HG02970 (cell line): ENCODE measurements around the gene RAPGEF1.
"Not testable (repeated sequence)": the region's sequence is repeated elsewhere in the genome, so short reads cannot be mapped to it uniquely, and the experiment has no call there.

Source experiments
- ATAC-seq: cut with Tn5 transposase; IDR thresholded peaks from one replicate; pipeline ENCODE4 v1.9.1; 2021; ENCODE audit warnings: mild to moderate bottlenecking, moderate library complexity, moderate number of reproducible peaks; ENCODE audit not compliant: unreplicated experiment, low FRiP score

The RAPGEF1 gene

DNA sequence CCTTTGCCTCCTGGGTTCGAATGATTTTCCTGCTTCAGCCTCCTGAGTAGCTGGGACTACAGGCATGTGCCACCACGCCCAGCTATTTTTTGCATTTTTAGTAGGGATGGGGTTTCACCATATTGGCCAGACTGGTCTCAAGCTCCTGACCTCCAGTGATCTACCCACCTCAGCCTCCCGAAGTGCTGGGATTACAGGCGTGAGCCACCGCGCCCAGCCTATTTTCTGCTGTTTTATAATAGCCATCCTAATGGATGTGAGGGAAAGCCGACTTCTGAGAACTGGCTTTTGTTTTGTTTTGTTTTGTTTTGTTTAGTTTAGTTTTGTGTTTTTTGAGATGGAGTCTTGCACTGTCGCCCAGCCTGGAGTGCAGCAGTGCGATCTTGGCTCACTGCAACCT lies 13.9 kb upstream of the RAPGEF1 start:
- ATAC-seq: not testable (repeated sequence)

DNA sequence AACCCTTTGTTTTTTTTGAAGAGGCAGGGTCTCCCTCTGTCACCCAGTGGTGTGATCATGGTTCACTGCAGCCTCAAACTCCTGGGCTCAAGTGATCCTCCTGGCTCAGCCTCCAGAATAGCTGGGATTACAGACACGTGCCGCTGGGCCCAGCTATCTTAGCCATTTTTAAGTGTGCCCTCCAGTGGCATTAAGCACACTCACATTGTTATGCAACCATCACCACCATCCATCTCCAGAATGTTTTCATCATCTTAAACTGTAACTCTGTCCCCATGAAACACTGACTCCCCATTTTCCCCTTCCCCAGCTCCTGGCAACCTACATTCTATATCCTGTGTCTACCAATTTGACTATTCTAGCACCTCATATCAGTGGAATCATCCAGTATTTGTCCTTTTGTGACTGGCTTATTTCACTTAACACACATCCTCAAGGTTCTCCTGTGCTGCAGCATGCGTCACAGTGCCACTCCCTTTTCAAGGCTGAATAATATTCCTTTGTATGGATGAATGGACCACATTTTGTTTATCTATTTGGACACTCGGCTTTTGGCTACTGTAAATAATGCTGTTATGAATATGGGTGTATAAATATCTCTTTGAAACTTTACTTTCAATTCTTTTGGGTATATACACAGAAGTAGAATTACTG lies 12.5 kb upstream of the RAPGEF1 start:
- ATAC-seq: no peak

DNA sequence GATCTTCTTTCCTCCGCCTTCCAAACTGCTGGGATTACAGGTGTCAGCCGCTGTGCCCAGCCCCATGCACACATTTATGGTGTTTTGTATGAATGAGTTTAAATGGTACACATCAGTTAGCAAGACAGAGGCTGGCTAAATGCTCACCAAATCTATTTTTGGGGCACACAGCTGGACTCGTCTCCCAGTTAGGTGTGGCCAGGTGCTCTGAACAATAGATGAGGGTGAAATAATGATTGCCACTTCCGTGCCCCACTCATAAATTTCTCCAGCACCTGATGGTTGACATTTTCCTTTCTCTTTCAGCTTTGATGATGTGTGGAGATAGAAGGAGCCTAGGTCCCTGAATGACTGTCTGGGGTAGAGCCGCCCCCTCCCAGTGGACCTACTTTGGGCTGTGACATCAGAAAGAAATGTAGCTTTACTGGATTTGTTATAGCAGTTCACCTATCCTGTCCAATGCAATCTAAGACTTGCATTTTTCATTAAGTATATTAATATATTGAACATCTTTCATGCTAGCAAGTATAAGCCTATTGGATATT lies 8.6 kb upstream of the RAPGEF1 start:
- no peak for ATAC-seq

DNA sequence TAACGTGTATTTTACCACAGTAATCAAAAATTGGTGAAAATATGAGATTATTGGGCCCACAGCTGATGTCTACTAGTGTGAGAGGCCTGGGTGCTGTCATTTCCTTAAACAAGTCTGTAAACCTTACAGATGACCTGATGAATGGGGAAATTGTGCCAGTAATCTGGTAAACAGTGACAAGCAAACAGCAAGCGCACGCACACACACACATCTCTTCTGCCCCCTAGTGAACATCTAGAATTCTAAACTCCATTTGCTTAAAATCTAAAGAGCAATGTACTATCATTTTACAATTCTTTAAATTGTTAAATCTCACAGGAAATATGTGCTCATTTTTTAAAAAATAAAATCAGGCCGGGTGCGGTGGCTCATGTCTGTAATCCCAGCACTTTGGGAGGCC lies 7.5 kb upstream of the RAPGEF1 start:
- ATAC-seq: no peak

DNA sequence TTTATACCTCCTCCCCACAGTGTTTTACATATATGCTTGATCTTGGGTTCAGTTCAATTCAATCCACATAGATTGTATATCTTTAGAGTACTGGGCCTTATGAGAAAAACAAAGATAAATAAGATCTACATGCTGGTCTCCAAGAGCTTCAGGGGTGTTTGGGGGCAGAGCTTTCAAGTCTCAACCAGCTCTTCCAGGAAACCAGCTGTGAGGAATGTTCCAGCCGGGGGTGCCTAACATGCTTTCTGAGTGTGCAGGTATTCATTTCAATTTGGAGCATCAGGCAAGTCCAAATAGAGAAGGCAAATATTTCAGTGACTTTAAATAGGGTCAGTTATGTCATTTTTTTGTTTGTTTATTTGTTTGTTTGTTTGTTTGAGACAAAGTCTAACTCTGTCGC lies 5.7 kb upstream of the RAPGEF1 start:
- ATAC-seq: no peak

DNA sequence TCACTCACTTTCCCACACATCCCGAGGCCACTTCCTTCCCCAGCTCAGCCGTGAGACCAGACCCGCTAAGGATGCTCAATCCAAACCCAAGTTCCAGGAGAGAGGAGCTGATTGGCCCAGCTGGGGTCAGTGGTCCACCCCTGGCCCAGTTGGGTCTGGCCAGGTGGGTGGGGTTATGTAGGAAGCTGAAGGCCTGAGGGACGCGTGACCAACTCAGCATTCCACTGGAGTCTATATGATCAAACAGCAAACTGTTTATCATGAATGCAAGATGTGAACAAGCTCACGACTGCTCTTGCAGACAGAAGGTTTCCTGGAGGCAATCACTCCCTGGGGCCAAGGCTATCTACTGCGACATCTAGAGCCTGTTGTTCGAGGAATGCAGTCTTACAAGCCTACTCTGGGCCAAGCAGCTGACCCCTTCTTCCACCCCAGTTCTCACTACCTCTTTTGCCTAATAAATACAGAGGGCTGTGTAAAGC lies 4.9 kb upstream of the RAPGEF1 start:
- no peak for ATAC-seq

DNA sequence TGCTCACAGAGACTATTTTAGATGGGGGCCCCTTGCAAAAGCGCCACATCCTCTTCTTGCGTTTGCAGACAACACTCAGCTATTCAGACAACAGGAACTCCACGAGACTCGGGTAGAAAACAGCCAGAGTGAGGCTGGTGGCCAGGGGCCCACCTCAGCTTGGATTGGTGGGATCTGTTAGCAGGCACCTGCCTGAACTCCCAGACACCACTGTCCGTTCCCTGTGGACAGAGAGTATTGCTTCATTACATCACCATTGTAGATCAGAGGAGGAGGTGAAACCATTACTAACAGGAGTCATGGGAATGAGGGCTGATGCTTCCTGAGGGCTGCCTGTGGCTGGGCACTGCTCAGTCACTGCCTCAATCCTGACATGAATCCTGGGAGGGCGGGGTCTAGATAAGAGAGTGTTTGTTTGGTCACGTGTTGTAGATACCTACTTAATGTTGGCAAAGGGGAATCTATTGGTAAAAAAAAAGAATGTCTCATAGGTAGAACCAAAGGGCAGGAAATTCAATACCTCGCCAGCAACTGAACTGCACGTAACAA lies 4.4 kb upstream of the RAPGEF1 start:
- no peak for ATAC-seq

DNA sequence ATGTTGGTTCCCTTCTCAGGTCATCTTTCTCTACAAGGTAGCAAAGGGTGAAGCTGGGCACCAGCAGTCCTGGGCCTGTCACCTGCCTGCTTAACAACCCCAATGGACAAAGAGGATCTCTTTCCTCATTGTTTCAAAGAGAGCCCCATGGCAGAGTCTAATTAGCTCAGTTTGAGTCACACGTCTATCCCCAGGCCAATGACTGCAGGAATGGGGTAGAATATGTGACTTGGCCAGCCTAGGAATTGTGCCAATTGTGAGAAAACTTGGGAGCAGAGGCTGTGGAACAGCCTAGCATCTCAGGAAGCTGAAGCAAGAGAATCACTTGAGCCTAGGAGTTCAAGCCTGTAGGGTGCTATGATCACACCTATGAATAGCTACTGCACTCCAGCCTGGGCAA lies 3.6 kb upstream of the RAPGEF1 start:
- no peak for ATAC-seq

DNA sequence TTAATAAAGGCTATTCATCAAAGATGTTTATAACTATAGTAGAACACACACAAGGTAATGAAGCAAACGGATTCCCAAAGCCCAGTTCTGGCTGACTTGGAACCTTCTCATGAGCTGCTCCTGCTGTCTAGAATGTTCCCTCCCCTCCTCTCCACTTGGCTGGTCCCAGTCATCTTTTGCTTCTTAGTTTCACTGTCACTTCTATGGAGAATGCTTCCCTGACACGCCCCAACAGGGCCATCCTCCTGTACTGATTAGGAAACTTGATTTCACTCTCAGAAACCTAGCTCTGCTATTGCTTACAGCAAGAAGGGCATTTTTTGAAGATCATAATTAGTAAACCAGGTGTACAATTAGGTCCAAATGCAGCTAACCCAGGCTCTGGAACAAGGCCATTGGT lies 3.2 kb upstream of the RAPGEF1 start:
- ATAC-seq: no peak

DNA sequence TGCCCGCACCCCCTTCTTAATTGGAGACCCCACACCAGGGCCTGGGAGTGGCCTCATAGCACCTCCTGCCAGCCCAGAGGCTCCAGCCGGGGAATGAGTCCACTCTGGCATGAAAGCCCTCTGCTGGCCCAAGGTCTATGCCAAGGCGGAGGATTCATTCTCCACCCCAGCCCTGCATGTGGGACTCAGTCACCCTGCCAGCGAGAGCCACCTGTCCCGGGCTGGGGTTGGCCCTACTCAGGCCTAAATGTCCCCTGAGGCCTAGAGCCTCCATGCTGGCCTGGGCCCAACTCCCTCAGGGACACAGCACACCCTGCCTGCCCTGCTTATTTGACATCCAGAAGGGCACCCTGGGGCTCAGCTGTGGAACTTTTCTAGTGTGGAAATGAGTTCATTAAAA lies 1.0 kb upstream of the RAPGEF1 start:
- no peak for ATAC-seq

DNA sequence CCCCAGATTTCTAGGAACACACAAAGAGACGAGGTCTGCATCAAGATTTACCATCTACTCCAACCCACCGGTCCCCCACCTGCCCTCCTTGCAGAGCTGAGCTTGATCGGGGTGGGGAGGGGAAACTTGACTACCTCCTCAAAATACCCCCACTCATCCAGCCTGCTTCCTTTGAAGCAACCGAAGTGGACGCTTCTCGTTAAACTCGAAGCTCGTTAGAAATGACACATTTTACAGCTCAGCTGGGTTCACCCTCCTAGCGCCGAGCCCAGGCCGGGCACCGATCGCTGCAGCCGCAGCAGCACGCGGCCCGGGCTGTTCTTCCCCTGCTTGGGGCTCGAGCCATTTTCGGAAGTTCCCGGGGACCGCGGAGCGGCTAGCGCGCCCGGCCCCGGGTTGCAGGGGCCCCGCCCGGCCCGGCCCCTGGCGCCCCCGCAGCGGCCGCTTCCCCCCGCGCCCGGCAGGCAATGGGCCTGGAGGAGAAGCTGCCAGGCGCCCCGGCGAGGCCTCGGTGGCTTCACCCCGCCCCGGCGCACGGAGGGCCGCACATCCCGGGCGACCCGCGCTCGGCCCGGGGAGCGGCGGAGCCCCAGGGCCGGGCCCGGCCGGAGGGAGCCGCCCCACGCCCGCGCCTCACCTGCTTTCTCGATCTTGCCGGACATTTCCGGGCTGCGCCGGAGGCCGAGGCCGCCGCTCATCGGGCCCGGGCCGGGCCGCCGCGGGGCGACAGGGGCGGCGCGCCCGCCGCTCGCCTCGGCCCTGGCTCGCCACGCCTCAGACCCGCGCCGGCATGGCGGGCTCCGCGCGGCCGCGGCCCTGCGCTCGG lies 530 bp downstream of the RAPGEF1 start:
- peak; percentile 49 for ATAC-seq

DNA sequence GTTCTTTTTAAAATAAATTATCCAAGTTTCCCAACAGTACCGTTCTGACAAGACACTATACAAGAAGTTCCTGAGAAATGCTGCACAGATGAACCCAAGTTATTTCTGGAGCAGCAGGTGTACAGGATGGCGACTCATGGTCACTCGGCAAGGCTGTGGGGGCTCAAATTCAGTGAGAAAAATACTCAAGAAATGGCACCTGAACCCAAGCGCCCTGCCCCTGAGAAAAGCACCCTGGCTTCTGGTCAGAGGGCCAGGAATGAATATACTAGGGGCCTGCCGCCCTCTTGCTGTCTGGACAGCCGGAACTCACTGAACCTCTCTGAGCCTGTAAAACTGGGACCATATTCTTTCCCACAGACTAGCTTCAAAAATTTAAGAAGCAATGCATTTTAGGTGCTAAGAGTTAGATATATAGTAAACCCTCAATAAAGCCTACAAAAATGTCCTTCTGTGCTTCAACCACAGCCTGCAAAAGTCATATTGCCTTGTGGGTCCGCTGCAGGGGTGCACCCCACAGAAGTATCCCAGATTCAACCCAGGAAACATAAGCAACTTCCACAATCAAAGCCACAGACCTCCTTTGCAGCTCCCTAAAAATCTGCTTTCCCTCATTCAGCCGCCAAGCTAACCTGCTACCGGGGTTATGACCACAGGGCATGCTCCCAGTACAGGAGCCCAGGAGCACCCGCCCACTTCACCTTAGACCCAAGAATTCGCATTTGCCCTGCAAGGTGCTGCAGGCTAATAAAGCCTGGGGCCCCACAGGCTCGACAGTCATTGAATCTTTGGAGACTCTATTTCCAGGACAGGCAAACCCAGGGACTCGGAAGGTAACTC lies 1.4 kb downstream of the RAPGEF1 start:
- no peak for ATAC-seq

DNA sequence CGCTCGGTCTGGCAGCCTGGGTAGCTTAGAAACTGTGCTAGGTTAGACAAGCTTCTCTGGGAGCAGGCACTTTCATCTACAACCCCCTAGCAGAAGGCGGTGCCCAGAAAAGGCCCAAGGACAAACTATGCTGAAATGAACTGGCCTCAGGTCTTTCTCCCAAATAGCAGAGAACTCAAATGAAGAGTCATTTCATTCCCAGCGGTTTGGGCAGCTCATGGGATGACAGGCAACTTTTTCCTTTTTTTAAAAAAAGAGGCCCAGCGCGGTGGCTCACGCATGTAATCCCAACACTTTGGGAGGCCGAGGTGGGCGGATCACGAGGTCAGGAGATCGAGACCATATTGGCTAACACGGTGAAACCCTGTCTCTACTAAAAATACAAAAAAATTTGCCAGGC lies 2.5 kb downstream of the RAPGEF1 start:
- no peak for ATAC-seq

DNA sequence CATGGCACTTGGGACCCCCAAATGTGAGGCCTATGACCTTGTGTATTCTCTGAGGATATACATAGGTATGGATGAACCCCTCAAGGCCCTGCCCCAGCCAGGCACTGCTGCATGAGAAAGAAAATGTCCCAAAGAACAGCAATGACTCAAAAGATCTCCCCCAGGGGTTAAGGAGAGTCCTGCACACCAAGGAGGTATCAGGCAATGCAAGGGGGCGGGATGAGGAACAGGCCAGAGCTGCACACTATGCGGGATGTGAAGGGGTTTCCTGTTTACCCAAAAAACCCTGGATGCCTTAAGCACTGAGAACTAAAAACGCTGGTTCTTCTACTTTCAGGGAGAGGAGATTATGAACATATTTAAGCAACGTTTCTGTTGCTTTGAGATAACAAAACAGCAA lies 3.4 kb downstream of the RAPGEF1 start:
- ATAC-seq: no peak

DNA sequence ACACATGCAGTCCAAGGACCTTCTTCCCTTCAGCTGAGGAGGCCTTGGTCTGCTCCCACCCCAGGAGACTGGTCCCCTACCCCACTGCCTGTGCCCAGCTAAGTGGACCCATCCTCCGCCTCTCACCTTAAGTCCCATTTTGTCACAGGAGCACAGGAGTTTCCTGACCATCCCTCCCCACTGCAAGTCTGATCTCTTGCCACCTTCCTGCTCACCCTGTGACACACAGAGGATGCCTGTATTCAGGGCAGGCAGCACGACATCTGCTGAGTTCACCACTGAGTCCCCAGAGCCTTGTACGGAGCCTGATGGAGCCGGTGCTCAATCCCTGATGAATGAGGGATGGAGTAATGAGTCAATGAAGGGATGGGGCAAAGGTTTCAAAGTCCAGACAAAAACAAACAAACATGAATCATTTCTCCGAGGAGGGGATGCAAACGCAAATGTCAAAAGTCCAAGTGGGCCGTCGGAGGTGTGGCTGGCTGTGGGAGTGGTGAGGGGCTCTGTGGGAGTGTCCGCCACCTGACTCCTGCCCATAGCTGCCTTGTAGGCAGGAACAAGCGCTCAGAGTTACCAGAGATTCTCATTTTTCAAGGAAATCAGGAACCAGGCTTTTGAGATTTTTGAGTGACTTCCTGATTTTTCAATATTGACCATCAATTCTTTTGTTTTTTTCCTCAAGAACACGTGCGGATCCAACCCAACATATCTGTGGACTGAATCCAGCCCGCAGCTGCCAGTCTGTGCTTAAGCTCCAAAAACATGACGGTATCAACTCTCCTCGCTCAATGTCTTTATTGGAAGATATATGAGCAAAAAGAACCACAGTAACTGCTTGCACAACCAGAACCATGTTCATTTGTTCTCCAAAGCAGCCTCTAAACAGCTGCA lies 4.4 kb downstream of the RAPGEF1 start:
- ATAC-seq: no peak

DNA sequence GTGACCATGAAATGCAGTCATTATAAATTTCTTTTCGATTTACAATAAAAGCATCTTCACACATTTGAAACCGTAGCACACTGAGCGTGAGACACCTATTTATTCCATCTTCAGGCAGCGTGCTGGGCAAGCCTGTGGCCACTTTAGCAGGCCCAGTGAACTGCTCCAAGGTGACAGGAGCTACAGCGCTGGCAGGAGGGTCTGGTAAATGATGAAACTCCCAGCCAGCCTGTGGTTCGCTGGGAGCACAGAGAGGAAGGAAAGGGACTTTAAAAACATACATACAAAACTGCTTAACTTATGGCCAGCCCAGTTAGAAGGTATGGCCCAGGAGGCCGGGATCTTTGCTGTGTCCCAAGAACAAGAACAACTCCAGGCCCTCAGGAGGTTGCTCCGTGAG lies 5.1 kb downstream of the RAPGEF1 start:
- ATAC-seq: no peak

DNA sequence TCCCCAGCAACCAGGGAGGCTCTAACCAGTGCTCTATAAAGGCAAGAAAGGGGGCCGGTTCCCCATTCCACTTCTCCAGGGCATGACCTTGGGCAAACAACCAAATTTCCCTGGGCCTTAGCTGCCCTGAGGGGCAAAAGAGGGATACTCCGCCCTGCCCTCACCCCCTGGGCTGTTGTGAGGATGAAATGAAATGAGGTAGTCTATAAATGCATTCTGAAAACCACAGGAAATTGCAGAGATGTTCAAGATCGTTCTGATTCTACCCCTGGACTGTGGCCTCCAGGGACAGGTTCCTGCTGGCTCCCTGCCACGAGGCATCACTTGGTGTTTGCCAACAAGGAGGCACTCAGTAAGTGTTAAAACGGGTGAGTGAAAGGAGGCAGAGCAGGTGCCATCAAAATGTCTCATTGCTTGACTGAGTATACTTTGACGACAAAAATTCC lies 5.7 kb downstream of the RAPGEF1 start:
- ATAC-seq: no peak

DNA sequence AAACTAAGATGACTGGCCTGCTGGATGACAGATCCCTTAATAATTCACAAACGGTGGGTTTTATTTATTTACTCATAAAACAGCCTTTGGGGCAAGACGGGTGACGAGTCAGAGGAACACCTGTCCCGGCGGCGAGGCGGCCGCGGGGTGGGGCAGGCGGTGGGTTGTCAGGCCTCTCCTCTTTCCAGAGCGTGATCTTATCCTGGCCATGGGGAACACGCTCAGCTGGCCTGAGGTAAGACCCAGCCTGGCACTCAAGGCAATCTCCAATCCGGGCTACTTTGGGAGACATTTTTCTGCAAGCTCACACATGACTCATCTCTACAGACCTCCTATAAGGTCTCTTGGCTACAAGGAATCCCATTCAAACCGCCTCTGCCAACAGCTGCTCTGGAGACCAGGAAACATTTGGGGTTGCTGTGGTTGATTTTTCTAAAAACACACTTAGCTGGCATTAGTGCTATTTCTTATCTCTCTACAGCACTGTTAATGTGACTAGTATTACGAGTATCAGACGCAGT lies 6.3 kb downstream of the RAPGEF1 start:
- ATAC-seq: no peak

DNA sequence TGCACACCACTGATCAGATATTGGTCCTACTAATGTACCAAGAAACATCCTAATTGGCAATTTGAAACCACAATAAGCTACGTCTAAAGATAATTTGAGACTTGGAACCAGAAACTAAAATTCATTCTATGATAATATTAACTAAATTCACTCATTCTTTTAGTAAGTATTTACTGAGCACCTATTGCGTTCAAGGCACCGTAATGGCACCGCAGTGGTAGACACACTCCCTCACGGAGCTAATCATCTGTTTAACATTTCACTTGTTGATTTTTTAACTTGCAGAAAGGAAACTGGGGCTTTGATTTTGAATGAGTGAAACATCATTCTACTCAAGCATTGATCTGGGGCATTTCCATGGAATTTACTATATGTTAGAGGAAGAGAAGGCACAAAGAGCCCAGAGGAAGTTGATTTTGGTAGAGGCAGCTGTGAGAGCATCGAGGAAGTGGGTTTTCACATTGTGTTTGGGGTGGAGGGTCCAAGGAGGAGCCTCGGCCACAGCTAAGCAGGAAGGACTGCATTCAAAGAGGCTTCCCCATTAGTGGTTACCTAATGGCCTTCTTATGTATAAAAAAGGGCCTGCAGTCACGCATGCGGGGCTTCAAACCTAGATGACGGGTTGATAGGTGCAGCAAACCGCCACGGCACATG lies 7.1 kb downstream of the RAPGEF1 start:
- ATAC-seq: no peak
